H9 (cell line): ENCODE measurements around the gene ASGR2. TPM values are rescaled to one million over a fixed set of nuclear protein-coding genes. Genes with fewer than 3 reads are reported as not detected.

ENCODE experiments used
- DNase-seq: peaks from one replicate; pipeline ENCODE4 v3.0.0-alpha.2; 2017
- H2AFZ ChIP-seq: one replicate; pipeline ENCODE4 v1.6.1; 2013; ENCODE audit warnings: mild to moderate bottlenecking, low read length, control low read depth, moderate library complexity
- H2AK5ac ChIP-seq: 2 replicates; pipeline ENCODE4 v1.6.1; 2013; ENCODE audit warnings: low read length, control low read depth, mixed read lengths; ENCODE audit not compliant: insufficient read length
- H2BK120ac ChIP-seq: one replicate; pipeline ENCODE4 v1.6.1; 2013; ENCODE audit warnings: low read depth, mild to moderate bottlenecking, low read length, control low read depth, inconsistent platforms; ENCODE audit not compliant: poor library complexity, severe bottlenecking
- H2BK12ac ChIP-seq: 2 replicates; pipeline ENCODE4 v1.6.1; 2013; ENCODE audit warnings: low read length, control low read depth, mixed read lengths, low read depth; ENCODE audit not compliant: insufficient read length
- H2BK15ac ChIP-seq: 2 replicates; pipeline ENCODE4 v1.6.1; 2013; ENCODE audit warnings: low read depth, low read length, control low read depth
- H2BK20ac ChIP-seq: one replicate; pipeline ENCODE4 v1.6.1; 2013; ENCODE audit warnings: low read depth, mild to moderate bottlenecking, low read length, control low read depth, inconsistent platforms; ENCODE audit not compliant: poor library complexity, severe bottlenecking
- H2BK5ac ChIP-seq: 2 replicates; pipeline ENCODE4 v1.6.1; 2013; ENCODE audit warnings: low read length, control low read depth, mixed read lengths; ENCODE audit not compliant: insufficient read length
- H3K14ac ChIP-seq: 2 replicates; pipeline ENCODE4 v1.6.1; 2013; ENCODE audit warnings: low read length, control low read depth; ENCODE audit not compliant: insufficient read depth
- H3K18ac ChIP-seq: 2 replicates; pipeline ENCODE4 v1.6.1; 2013; ENCODE audit warnings: low read depth, mild to moderate bottlenecking, mixed read lengths, low read length, control low read depth; ENCODE audit not compliant: insufficient read length
- H3K23ac ChIP-seq: 2 replicates; pipeline ENCODE4 v1.6.1; 2013; ENCODE audit warnings: low read length, control low read depth, mixed read lengths, low read depth; ENCODE audit not compliant: insufficient read length
- H3K23me2 ChIP-seq: 2 replicates; pipeline ENCODE4 v1.6.1; 2013; ENCODE audit warnings: low read depth, mild to moderate bottlenecking, mixed read lengths, low read length, control low read depth; ENCODE audit not compliant: insufficient read length, poor library complexity, severe bottlenecking
- H3K27ac ChIP-seq: 2 replicates; pipeline ENCODE4 v1.5.1; 2013; ENCODE audit warnings: low read length, control low read depth, mixed read lengths, low read depth; ENCODE audit not compliant: insufficient read length
- H3K27me3 ChIP-seq: 2 replicates; pipeline ENCODE4 v1.6.1; 2013; ENCODE audit warnings: low read length, control low read depth, inconsistent platforms; ENCODE audit not compliant: insufficient read depth
- H3K4ac ChIP-seq: 2 replicates; pipeline ENCODE4 v1.6.1; 2013; ENCODE audit warnings: low read depth, mild to moderate bottlenecking, control low read depth, inconsistent platforms, low read length, moderate library complexity
- H3K4me1 ChIP-seq: 2 replicates; pipeline ENCODE4 v1.6.1; 2013; ENCODE audit warnings: low read length, control low read depth, inconsistent platforms; ENCODE audit not compliant: insufficient read depth
- H3K4me2 ChIP-seq: 2 replicates; pipeline ENCODE4 v1.6.1; 2013; ENCODE audit warnings: low read length, control low read depth, mixed read lengths; ENCODE audit not compliant: insufficient read length, insufficient read depth
- H3K56ac ChIP-seq: 2 replicates; pipeline ENCODE4 v1.6.1; 2013; ENCODE audit warnings: low read depth, mild to moderate bottlenecking, mixed read lengths, low read length, control low read depth; ENCODE audit not compliant: insufficient read length
- H3K79me1 ChIP-seq: 2 replicates; pipeline ENCODE4 v1.6.1; 2013; ENCODE audit warnings: low read depth, mild to moderate bottlenecking, moderate library complexity, low read length, control low read depth, inconsistent platforms; ENCODE audit not compliant: insufficient read depth, poor library complexity, severe bottlenecking
- H3K79me2 ChIP-seq: 2 replicates; pipeline ENCODE4 v1.6.1; 2013; ENCODE audit warnings: low read length, control low read depth, inconsistent platforms; ENCODE audit not compliant: insufficient read depth
- H3K9ac ChIP-seq: 2 replicates; pipeline ENCODE4 v1.6.1; 2013; ENCODE audit warnings: low read length, control low read depth, mixed read lengths; ENCODE audit not compliant: insufficient read length; ENCODE audit errors: extremely low read depth
- H3K9me3 ChIP-seq: one replicate; pipeline ENCODE4 v1.6.1; 2013; ENCODE audit warnings: low read depth, low read length, inconsistent platforms; ENCODE audit not compliant: control insufficient read depth
- H3T11ph ChIP-seq: one replicate; pipeline ENCODE4 v1.6.1; 2013; ENCODE audit warnings: mild to moderate bottlenecking, low read length, control low read depth, inconsistent platforms
- H4K20me1 ChIP-seq: one replicate; pipeline ENCODE4 v1.6.1; 2013; ENCODE audit not compliant: control insufficient read depth, insufficient read length, insufficient read depth
- H4K5ac ChIP-seq: 2 replicates; pipeline ENCODE4 v1.6.1; 2013; ENCODE audit warnings: low read depth, mild to moderate bottlenecking, mixed read lengths, low read length, control low read depth; ENCODE audit not compliant: insufficient read length
- H4K8ac ChIP-seq: replicated peaks from 2 replicates; pipeline ENCODE4 v1.6.1; 2013; ENCODE audit warnings: low read length, control low read depth, mixed read lengths, low read depth; ENCODE audit not compliant: insufficient read length
- H4K91ac ChIP-seq: 2 replicates; pipeline ENCODE4 v1.6.1; 2013; ENCODE audit warnings: low read depth, mild to moderate bottlenecking, moderate library complexity, mixed read lengths, low read length, control low read depth; ENCODE audit not compliant: insufficient read length
- H3K27ac Mint-ChIP-seq, 3 experiments: 2 replicates in 2 of 3; 3 replicates in 1 of 3; pipeline ENCODE4 v1.8.0; 2020 to 2021; ENCODE audit warnings: mixed read lengths in 3 of 3, mild to moderate bottlenecking in 1 of 3, moderate library complexity in 1 of 3
- H3K27me3 Mint-ChIP-seq: 2 replicates; pipeline ENCODE4 v1.8.0; 2021; ENCODE audit warnings: low read depth, mild to moderate bottlenecking, moderate library complexity, mixed read lengths
- H3K36me3 Mint-ChIP-seq, 3 experiments: 2 replicates in 2 of 3; 3 replicates in 1 of 3; pipeline ENCODE4 v1.8.0; 2020 to 2021; ENCODE audit warnings: low read depth in 3 of 3, mixed read lengths in 3 of 3; ENCODE audit not compliant: insufficient read depth in 1 of 3
- H3K4me1 Mint-ChIP-seq, 2 experiments: 2 replicates each; pipeline ENCODE4 v1.8.0; 2020; ENCODE audit warnings: mixed read lengths in 2 of 2
- H3K4me3 Mint-ChIP-seq, 2 experiments: 2 replicates in 1 of 2; 3 replicates in 1 of 2; pipeline ENCODE4 v1.8.0; 2020 to 2021; ENCODE audit warnings: mild to moderate bottlenecking in 2 of 2, mixed read lengths in 2 of 2, moderate library complexity in 1 of 2
- H3K9me3 Mint-ChIP-seq, 2 experiments: 2 replicates in 1 of 2; 3 replicates in 1 of 2; pipeline ENCODE4 v1.8.0; 2020; ENCODE audit warnings: mild to moderate bottlenecking in 2 of 2, mixed read lengths in 2 of 2, moderate library complexity in 1 of 2
- WGBS: extraction: QIAGEN DNeasy Blood & Tissue Kit; methylation state at CpG from one replicate; pipeline ENCODE4 v1.1.7; 2013; ENCODE audit warnings: missing lambda C conversion rate, low lambda C conversion rate, mixed read lengths; ENCODE audit not compliant: insufficient read length; ENCODE audit errors: extremely low coverage; 5-methylcytosine and 5-hydroxymethylcytosine counted together
- total RNA-seq: library from RNA; stranded (reverse); gene quantifications from 2 replicates; pipeline ENCODE4 v1.2.1, GENCODE V29; 2021
- TF ChIP-seq, protein P1 (sequence below): fragments of 200-600 bp; sonication (generic); conservative IDR thresholded peaks from 3 replicates; pipeline ENCODE4 v1.8.0; 2021; ENCODE audit warnings: antibody characterized with exemption, mild to moderate bottlenecking

The ASGR2 gene
- total RNA-seq, 1 experiment from 2014 or later: not detected

DNA sequence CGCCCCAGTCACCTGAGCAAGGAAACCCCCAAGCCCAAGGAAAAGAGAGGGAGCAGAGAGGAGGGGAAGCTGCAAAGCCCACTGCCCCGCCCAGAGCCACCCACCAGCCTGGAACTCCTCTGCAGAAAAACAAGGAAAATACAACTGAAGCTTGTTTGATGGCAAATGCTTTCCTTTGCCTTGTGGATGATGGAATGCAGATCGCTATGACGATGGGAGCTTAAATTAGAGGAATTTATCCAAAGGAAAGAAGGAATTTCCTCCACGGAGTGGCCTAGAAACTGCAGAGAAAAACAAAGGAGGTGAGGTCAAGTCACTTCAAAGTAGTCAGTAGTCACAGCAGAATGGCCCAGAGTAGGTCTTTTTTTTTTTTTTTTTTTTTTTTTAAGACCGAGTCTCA lies 31.5 kb upstream of the ASGR2 start:
- Histone ChIP-seq H2BK5ac (no peak overlapping the region), H3K23ac (no peak overlapping the region), H3K18ac (no peak overlapping the region), H3K79me2 (no peaks in the 10 kb centered on the region), H3K56ac (no peak overlapping the region), H4K91ac (no peak overlapping the region), H3K23me2 (no peaks in the 10 kb centered on the region), H3K4me1 (no peaks in the 10 kb centered on the region), H3T11ph (no peak overlapping the region), H2BK12ac (no peak overlapping the region), H2AFZ (no peak overlapping the region), H3K9ac (no peak overlapping the region), H4K20me1 (no peaks in the 10 kb centered on the region), H3K4me2 (no peak overlapping the region), H3K27ac (no peak overlapping the region), H3K4ac (no peak overlapping the region), H3K14ac (no peak overlapping the region), H3K9me3 (no peaks in the 10 kb centered on the region), H4K8ac (no peak overlapping the region), H2BK20ac (no peak overlapping the region), H3K79me1 (no peaks in the 10 kb centered on the region), H4K5ac (no peak overlapping the region), H2AK5ac (no peak overlapping the region), H2BK15ac (no peak overlapping the region), H3K27me3 (no peaks in the 10 kb centered on the region), H2BK120ac (no peak overlapping the region)
- Mint-ChIP-seq H3K4me1 (peaks cover 18 to 26% of the 10 kb centered on the region in 2 experiments), H3K4me3 (peak overlapping the region in 1 of 2 experiments; percentile 55; a peak in 2 of 5 replicates), H3K36me3 (no peaks in the 10 kb centered on the region), H3K27me3 (peaks cover 15% of the 10 kb centered on the region), H3K9me3 (no peaks in the 10 kb centered on the region), H3K27ac (peak overlapping the region; percentile 49 to 92 (median 58); a peak in 5 of 7 replicates)
- DNase-seq: no peak
- TF ChIP-seq, protein P1, sequence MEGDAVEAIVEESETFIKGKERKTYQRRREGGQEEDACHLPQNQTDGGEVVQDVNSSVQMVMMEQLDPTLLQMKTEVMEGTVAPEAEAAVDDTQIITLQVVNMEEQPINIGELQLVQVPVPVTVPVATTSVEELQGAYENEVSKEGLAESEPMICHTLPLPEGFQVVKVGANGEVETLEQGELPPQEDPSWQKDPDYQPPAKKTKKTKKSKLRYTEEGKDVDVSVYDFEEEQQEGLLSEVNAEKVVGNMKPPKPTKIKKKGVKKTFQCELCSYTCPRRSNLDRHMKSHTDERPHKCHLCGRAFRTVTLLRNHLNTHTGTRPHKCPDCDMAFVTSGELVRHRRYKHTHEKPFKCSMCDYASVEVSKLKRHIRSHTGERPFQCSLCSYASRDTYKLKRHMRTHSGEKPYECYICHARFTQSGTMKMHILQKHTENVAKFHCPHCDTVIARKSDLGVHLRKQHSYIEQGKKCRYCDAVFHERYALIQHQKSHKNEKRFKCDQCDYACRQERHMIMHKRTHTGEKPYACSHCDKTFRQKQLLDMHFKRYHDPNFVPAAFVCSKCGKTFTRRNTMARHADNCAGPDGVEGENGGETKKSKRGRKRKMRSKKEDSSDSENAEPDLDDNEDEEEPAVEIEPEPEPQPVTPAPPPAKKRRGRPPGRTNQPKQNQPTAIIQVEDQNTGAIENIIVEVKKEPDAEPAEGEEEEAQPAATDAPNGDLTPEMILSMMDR: no peak
- WGBS: no CpG with 5 or more reads among the region's 6 CpGs
